BLaER1 treated with 17β-estradiol and CSF1 and Interleukin-3, amounts not matched to agents 10 nM and 100 nM (cell line): ENCODE data around the gene TMEM14A.

ENCODE experiments used
- H3K27ac ChIP-seq, 11 experiments: shearing (Covaris generic); formaldehyde crosslinking; 2 replicates each; pipeline ENCODE4 v1.8.1; 2022
- H3K27me3 ChIP-seq, 11 experiments: shearing (Covaris generic); formaldehyde crosslinking; 2 replicates each; pipeline ENCODE4 v1.8.1; 2022
- H3K36me3 ChIP-seq, 11 experiments: shearing (Covaris generic); formaldehyde crosslinking; 2 replicates each; pipeline ENCODE4 v1.8.1; 2022
- H3K4me1 ChIP-seq, 10 experiments: shearing (Covaris generic); formaldehyde crosslinking; 2 replicates each; pipeline ENCODE4 v1.8.1; 2022
- H3K4me2 ChIP-seq, 11 experiments: shearing (Covaris generic); formaldehyde crosslinking; 2 replicates each; pipeline ENCODE4 v1.8.1; 2022
- H3K4me3 ChIP-seq, 10 experiments: shearing (Covaris generic); formaldehyde crosslinking; 2 replicates each; pipeline ENCODE4 v1.8.1; 2022
- H3K9ac ChIP-seq, 11 experiments: shearing (Covaris generic); formaldehyde crosslinking; 2 replicates each; pipeline ENCODE4 v1.8.1; 2022
- H3K9me3 ChIP-seq, 11 experiments: shearing (Covaris generic); formaldehyde crosslinking; replicated peaks in 1 of 11; 2 replicates each; pipeline ENCODE4 v1.8.1; 2022
- H4K20me1 ChIP-seq, 11 experiments: shearing (Covaris generic); formaldehyde crosslinking; 2 replicates each; pipeline ENCODE4 v1.8.1; 2022
- Cebpa-rat ChIP-seq, 11 experiments: shearing (Covaris generic); IDR thresholded peaks; 2 replicates each; pipeline ENCODE4 v1.8.1; 2022

TMEM14A gene

DNA sequence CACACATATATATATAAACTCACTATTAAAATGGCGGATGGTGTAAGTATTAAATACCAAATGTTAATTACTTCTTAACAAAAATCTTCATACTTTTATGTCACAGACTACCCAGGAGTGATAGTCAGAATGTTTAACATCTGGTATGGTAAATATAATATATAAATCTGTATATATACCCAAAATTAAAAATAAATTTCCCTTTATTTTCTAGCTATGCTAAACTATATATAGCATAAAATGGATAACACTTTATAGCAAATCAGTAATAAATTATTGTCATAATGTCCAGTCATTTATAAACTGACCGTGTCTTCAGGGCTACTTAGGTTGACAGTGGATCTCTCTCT lies 55.3 kb downstream of the TMEM14A start:
- H3K27ac ChIP-seq, result no peak overlapping the region
- TF ChIP-seq Cebpa-rat (IDR thresholded peaks at IDR 0.05), result no peak
- no peak overlapping the region for H3K4me2 ChIP-seq
- no peak overlapping the region for H3K9ac ChIP-seq
- no peaks in the 10 kb centered on the region for H4K20me1 ChIP-seq
- H3K27me3 ChIP-seq, result no peaks in the 10 kb centered on the region
- no peak overlapping the region for H3K4me3 ChIP-seq
- H3K9me3 ChIP-seq, result no peaks in the 10 kb centered on the region
- peaks cover 0 to 26% (median 0%) of the 10 kb centered on the region in 10 experiments; a peak in 4 of 20 replicates for H3K4me1 ChIP-seq
- H3K36me3 ChIP-seq, result no peaks in the 10 kb centered on the region

DNA sequence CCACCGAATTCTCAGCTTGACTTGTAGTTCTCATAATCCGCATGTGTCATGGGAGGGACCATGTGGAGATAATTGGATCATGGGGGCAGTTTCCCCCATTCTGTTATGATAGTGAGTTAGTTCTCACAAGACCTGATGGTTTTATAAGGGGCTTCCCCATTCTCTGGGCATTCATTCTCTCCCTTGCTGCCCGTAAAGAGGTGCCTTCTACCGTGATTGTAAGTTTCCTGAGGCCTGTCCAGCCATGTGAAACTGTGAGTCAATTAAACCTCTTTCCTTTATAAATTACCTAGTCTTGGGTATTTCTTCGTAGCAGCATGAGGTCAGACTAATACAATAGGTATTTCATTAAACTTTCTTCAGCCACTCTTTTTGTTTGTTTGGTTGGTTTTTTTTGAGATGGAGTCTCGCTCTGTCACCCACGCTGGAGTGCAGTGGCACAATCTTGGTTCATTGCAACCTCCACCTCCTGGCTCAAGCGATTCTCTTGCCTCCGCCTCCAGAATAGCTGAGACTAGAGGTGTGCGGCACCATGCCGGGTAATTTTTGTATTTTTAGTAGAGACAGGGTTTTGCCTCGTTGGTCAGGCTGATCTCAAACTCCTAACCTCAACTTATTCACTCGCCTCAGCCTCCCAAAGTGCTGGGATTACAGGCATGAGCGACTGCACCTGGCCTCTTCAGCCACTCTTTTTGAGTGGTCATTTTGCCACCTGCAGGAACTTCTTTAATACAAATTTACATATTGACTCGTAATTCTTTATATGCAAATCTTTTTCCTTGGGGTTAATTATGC lies 56.0 kb downstream of the TMEM14A start:
- no peak for TF ChIP-seq Cebpa-rat (IDR thresholded peaks at IDR 0.05)
- Histone ChIP-seq H3K27me3 (no peaks in the 10 kb centered on the region), H3K4me3 (no peak overlapping the region), H4K20me1 (no peaks in the 10 kb centered on the region), H3K9me3 (no peaks in the 10 kb centered on the region), H3K27ac (no peak overlapping the region), H3K36me3 (no peaks in the 10 kb centered on the region), H3K4me2 (no peak overlapping the region), H3K9ac (no peak overlapping the region), H3K4me1 (peaks cover 0 to 26% (median 0%) of the 10 kb centered on the region in 10 experiments; a peak in 4 of 20 replicates)

DNA sequence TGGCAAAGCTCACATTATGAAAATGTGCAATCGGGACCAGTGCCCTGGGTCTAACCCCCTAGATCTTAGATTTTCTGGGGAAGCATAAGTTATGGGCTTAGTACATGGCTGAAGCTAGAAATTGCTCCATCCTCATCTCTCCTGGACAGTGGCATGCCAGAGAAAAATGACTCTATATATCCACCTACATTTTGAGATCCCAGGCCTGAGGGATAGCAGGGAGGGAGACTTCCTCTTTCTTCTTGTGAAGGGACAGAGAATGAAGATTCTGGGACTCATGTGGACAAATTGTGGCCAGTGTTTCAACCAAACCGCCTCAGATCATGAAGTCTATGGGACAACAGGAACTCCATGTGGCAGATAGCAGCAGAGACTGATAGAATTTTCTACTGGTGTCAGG lies 57.0 kb downstream of the TMEM14A start:
- Histone ChIP-seq H3K27me3 (no peaks in the 10 kb centered on the region), H3K9me3 (no peaks in the 10 kb centered on the region), H3K27ac (no peak overlapping the region), H3K4me2 (no peak overlapping the region), H3K4me3 (no peak overlapping the region), H3K36me3 (no peaks in the 10 kb centered on the region), H4K20me1 (no peaks in the 10 kb centered on the region), H3K9ac (no peak overlapping the region), H3K4me1 (peaks cover 0 to 23% (median 0%) of the 10 kb centered on the region in 10 experiments; a peak in 4 of 20 replicates)
- TF ChIP-seq Cebpa-rat (IDR thresholded peaks at IDR 0.05), result no peak

DNA sequence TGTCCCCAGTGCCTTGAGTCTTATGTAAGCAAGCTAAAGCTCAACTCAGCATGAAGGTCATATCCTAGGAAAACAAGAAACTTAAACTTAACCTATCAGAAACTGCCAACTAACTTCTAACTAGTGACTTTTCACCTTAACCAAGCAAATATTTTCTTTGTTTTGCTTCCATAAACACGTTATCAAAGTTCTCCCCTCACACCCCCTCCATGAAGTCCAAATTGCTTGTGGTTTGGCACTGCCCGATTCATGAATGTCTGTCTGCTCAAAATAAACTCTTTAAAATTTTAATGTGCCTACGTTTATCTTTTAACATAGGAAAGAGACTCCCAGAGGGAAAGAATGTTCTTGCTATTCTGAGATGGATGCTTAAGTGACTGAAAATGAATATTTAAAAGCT lies 57.5 kb downstream of the TMEM14A start:
- Histone ChIP-seq H3K9ac (no peak overlapping the region), H3K4me2 (no peak overlapping the region), H3K4me3 (no peak overlapping the region), H3K27ac (no peak overlapping the region), H3K9me3 (no peaks in the 10 kb centered on the region), H3K27me3 (no peaks in the 10 kb centered on the region), H3K4me1 (peaks cover 0 to 20% (median 0%) of the 10 kb centered on the region in 10 experiments; a peak in 4 of 20 replicates), H4K20me1 (no peaks in the 10 kb centered on the region), H3K36me3 (no peaks in the 10 kb centered on the region)
- no peak for TF ChIP-seq Cebpa-rat (IDR thresholded peaks at IDR 0.05)

DNA sequence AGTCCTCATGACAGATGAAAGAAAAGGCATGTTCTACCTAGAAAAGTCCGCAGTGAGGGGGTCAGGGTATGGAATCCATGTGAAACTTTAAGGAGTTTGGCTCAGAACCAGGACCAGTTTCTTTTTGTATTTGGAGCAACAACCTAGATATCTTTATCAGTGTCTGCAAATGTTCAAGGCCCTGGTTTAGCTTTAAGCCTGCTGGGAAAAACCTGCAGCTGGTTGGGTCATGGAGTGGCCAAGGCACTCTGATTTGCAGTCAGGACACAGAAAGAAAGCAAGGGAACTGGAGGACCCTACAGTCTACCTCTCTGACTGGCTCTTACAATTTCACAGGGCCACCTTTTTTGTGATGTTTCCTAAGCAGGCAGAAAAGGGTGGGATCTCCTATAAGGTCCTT lies 58.7 kb downstream of the TMEM14A start:
- H3K4me2 ChIP-seq, result no peak overlapping the region
- H3K9me3 ChIP-seq, result no peaks in the 10 kb centered on the region
- no peaks in the 10 kb centered on the region for H4K20me1 ChIP-seq
- H3K36me3 ChIP-seq, result no peaks in the 10 kb centered on the region
- H3K4me3 ChIP-seq, result no peak overlapping the region
- no peaks in the 10 kb centered on the region for H3K27me3 ChIP-seq
- H3K4me1 ChIP-seq, result peaks cover 0 to 10% (median 0%) of the 10 kb centered on the region in 10 experiments; a peak in 4 of 20 replicates
- no peak overlapping the region for H3K27ac ChIP-seq
- no peak for TF ChIP-seq Cebpa-rat (IDR thresholded peaks at IDR 0.05)
- no peak overlapping the region for H3K9ac ChIP-seq

DNA sequence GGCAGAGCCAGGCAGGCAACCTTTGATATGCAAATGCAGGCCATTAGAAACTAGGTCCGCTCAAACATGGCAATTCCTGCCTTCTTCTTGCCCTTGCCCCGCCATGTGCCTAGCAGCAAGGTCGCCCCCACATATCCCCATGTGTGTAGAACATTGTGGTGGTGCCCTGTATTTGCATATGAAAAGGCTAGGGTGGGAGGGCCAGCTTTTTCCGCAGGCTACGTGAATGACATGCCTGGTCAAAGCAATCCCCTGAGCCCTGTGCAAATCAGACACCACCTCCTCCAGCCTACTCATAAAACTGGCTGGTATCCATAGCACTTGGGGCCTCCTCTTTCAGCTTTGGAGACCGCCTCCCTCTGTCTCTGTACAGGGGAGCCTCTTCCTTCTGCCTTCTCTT lies 60.8 kb downstream of the TMEM14A start:
- H4K20me1 ChIP-seq, result no peaks in the 10 kb centered on the region
- no peaks in the 10 kb centered on the region for H3K4me1 ChIP-seq
- H3K4me2 ChIP-seq, result no peak overlapping the region
- H3K36me3 ChIP-seq, result no peaks in the 10 kb centered on the region
- H3K9me3 ChIP-seq, result no peaks in the 10 kb centered on the region
- no peak overlapping the region for H3K27ac ChIP-seq
- H3K27me3 ChIP-seq, result no peaks in the 10 kb centered on the region
- no peak overlapping the region for H3K9ac ChIP-seq
- no peak overlapping the region for H3K4me3 ChIP-seq
- TF ChIP-seq Cebpa-rat (IDR thresholded peaks at IDR 0.05), result no peak

DNA sequence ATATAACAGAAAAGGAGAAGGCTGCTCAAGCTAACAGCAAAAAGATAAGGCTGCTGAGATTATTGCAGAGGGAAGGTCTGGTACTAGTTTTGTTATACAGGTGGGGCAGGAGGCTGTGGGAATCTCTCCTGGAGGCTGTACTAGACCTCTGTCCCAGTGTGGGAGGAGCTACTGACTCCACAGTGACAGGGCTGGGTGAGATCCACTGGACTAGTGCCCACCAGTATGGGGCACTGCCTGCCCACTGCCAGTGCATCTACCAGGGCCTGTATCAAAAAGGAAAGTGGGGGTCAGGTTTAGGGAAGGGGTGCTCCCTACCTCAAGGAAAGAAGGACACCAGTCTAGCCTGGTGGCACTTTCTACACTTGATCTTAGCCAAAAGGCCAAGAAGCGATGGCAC lies 62.3 kb downstream of the TMEM14A start:
- H3K4me1 ChIP-seq, result no peaks in the 10 kb centered on the region
- no peak overlapping the region for H3K4me2 ChIP-seq
- H3K27ac ChIP-seq, result no peak overlapping the region
- H4K20me1 ChIP-seq, result no peaks in the 10 kb centered on the region
- H3K9me3 ChIP-seq, result no peaks in the 10 kb centered on the region; a peak in 2 of 22 replicates
- no peaks in the 10 kb centered on the region for H3K36me3 ChIP-seq
- TF ChIP-seq Cebpa-rat (IDR thresholded peaks at IDR 0.05), result no peak
- no peaks in the 10 kb centered on the region for H3K27me3 ChIP-seq
- no peak overlapping the region for H3K9ac ChIP-seq
- no peak overlapping the region for H3K4me3 ChIP-seq

DNA sequence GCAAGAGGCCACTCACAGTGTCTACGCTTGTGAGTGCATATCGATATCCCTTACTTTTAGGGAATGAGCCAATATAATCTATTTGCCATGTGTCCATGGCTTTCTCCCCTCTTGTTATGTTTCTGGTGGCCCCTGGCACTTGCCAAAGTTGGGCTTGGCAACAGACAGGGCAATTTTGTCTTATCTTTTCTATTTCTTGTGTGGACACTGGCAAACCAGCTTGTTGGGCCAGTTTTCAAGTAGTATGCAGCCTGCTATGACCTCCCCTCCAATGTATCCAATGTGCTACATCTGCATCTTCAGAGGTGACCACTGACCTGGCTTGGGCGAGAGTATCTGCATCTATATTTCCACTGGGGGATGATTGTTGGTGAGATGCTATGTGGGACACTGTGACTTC lies 63.2 kb downstream of the TMEM14A start:
- Histone ChIP-seq H3K9ac (no peak overlapping the region), H3K36me3 (no peaks in the 10 kb centered on the region), H4K20me1 (no peaks in the 10 kb centered on the region), H3K27me3 (no peaks in the 10 kb centered on the region), H3K4me2 (no peak overlapping the region), H3K4me1 (no peaks in the 10 kb centered on the region), H3K9me3 (peaks cover 0 to 6% (median 0%) of the 10 kb centered on the region in 11 experiments; a peak in 3 of 22 replicates), H3K27ac (no peak overlapping the region), H3K4me3 (no peak overlapping the region)
- TF ChIP-seq Cebpa-rat (IDR thresholded peaks at IDR 0.05), result no peak

DNA sequence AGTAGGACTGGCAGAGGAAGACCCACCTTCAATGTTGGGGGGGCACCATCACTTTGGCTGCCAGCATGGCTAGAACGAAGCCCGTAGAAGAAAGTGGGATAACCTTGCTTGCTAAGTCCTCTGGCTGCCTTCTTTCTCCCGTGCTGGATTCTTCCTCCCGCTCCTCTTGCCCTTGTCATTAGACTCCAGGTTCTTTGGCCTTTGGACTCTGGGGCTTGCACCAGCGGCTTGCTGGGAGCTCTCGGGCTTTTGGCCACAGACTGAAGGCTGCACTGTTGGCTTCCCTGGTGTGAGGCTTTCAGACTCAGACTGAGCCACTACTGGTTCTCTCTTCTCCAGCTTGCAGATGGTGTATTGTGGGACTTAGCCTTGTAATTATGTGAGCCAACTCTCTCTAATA lies 64.2 kb downstream of the TMEM14A start:
- Histone ChIP-seq H3K9ac (no peak overlapping the region), H3K27ac (no peak overlapping the region), H4K20me1 (no peaks in the 10 kb centered on the region), H3K36me3 (no peaks in the 10 kb centered on the region), H3K27me3 (no peaks in the 10 kb centered on the region), H3K4me3 (no peak overlapping the region), H3K4me1 (no peaks in the 10 kb centered on the region), H3K9me3 (peaks cover 0 to 16% (median 8%) of the 10 kb centered on the region in 11 experiments; a peak in 20 of 22 replicates), H3K4me2 (no peak overlapping the region)
- no peak for TF ChIP-seq Cebpa-rat (IDR thresholded peaks at IDR 0.05)

DNA sequence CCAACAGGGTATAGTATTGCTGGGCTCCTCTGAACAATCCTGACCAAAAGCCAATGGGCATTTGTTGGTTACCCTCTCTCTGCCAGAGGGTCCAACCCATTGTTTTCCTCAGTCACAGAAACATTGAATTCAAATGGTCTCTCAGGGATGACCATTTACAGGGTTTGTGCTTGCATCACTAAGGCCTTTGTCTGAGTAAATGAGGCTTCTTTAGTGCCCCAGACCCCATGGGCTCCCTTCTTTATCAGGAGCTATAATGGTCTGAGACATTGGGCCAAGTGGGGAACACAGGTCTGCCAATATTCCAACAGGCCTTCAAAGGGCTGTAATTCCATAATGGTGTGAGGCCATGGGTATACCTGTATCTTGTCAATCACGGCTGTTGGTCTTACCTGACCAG lies 65.2 kb downstream of the TMEM14A start:
- H4K20me1 ChIP-seq, result no peaks in the 10 kb centered on the region
- H3K4me2 ChIP-seq, result no peak overlapping the region
- no peak overlapping the region for H3K27ac ChIP-seq
- H3K9me3 ChIP-seq, result peaks cover 10 to 26% (median 19%) of the 10 kb centered on the region in 11 experiments; a peak in 21 of 22 replicates
- H3K36me3 ChIP-seq, result no peaks in the 10 kb centered on the region
- H3K4me1 ChIP-seq, result no peaks in the 10 kb centered on the region
- no peak overlapping the region for H3K9ac ChIP-seq
- no peak overlapping the region for H3K4me3 ChIP-seq
- no peak for TF ChIP-seq Cebpa-rat (IDR thresholded peaks at IDR 0.05)
- no peaks in the 10 kb centered on the region for H3K27me3 ChIP-seq
